Suprapubic skin (tissue), 3 donors: Measurements from ENCODE around the gene FASN.

Experiments
- CTCF ChIP-seq, 2 donors: fragments of 200-600 bp in 1 of 2; fragments of 450-650 bp in 1 of 2; sonication (generic) in 1 of 2; IDR thresholded peaks; one replicate each; pipeline ENCODE4 v1.5.1; 2016 to 2019; ENCODE audit warnings: antibody characterized with exemption in 2 of 2, mild to moderate bottlenecking in 1 of 2, moderate library complexity in 1 of 2
- EP300 ChIP-seq: sonication (generic); formaldehyde crosslinking; IDR thresholded peaks from one replicate; pipeline ENCODE4 v1.6.1; 2017; ENCODE audit warnings: antibody characterized with exemption
- POLR2A ChIP-seq, 2 donors: fragments of 450-650 bp; IDR thresholded peaks; one replicate each; pipeline ENCODE4 v1.6.1; 2017; ENCODE audit warnings: antibody characterized with exemption in 2 of 2, mild to moderate bottlenecking in 2 of 2, moderate library complexity in 2 of 2

GRCh38 chr17:82031885-82032627 lies 66.0 kb downstream of the FASN start:
- TF ChIP-seq POLR2A (IDR thresholded peaks at IDR 0.05): no peak
- TF ChIP-seq EP300: no peak
- no peak for TF ChIP-seq CTCF (IDR thresholded peaks at IDR 0.05)
